Hepatocyte (in vitro differentiated cells): Measurements from ENCODE around the gene RTN4R. TPM values are rescaled to one million over a fixed set of nuclear protein-coding genes. Genes with fewer than 3 reads are reported as not detected.

ENCODE experiments used
- DNase-seq: peaks from one replicate; pipeline ENCODE4 v3.0.0-alpha.2; 2016; ENCODE audit warnings: low spot score
- H2AFZ ChIP-seq: fragments of 200-600 bp; sonication (generic); 2 replicates; pipeline ENCODE4 v1.6.0; 2016; ENCODE audit warnings: antibody characterized with exemption, mild to moderate bottlenecking
- H3K27ac ChIP-seq: fragments of 200-600 bp; sonication (generic); 2 replicates; pipeline ENCODE4 v1.5.1; 2016; ENCODE audit warnings: mild to moderate bottlenecking
- H3K27me3 ChIP-seq: fragments of 200-600 bp; sonication (generic); 2 replicates; pipeline ENCODE4 v1.6.1; 2016
- H3K36me3 ChIP-seq: fragments of 200-600 bp; sonication (generic); replicated peaks from 2 replicates; pipeline ENCODE4 v1.5.1; 2016; ENCODE audit warnings: low read depth; ENCODE audit not compliant: insufficient read depth
- H3K4me1 ChIP-seq: fragments of 200-600 bp; sonication (generic); 2 replicates; pipeline ENCODE4 v1.5.1; 2016; ENCODE audit warnings: mild to moderate bottlenecking, moderate library complexity; ENCODE audit not compliant: insufficient read depth
- H3K4me2 ChIP-seq: fragments of 200-600 bp; sonication (generic); 2 replicates; pipeline ENCODE4 v1.6.0; 2016
- H3K4me3 ChIP-seq: fragments of 200-600 bp; sonication (generic); 2 replicates; pipeline ENCODE4 v1.5.1; 2016; ENCODE audit warnings: mild to moderate bottlenecking
- H3K79me2 ChIP-seq: fragments of 200-600 bp; sonication (generic); 2 replicates; pipeline ENCODE4 v1.6.0; 2017; ENCODE audit warnings: mild to moderate bottlenecking
- H3K9me2 ChIP-seq: fragments of 200-600 bp; sonication (generic); replicated peaks from 2 replicates; pipeline ENCODE4 v1.6.0; 2017; ENCODE audit warnings: mild to moderate bottlenecking; ENCODE audit not compliant: insufficient read depth
- H3K9me3 ChIP-seq: fragments of 200-600 bp; sonication (generic); 2 replicates; pipeline ENCODE4 v1.5.1; 2016; ENCODE audit warnings: low read depth, mild to moderate bottlenecking
- H4K20me1 ChIP-seq: fragments of 200-600 bp; sonication (generic); 2 replicates; pipeline ENCODE4 v1.6.0; 2016; ENCODE audit warnings: mild to moderate bottlenecking; ENCODE audit not compliant: insufficient read depth, poor library complexity, severe bottlenecking
- EZH2 ChIP-seq: fragments of 200-600 bp; sonication (generic); IDR thresholded peaks from 2 replicates; pipeline ENCODE4 v1.6.1; 2016; ENCODE audit warnings: antibody characterized with exemption, mild to moderate bottlenecking, borderline replicate concordance
- EZH2phosphoT487 ChIP-seq: fragments of 200-600 bp; sonication (generic); IDR thresholded peaks from one replicate; pipeline ENCODE4 v1.6.1; 2018; ENCODE audit warnings: antibody characterized with exemption, mild to moderate bottlenecking, low read depth, moderate library complexity; ENCODE audit not compliant: unreplicated experiment, severe bottlenecking
- WGBS: methylation state at CpG from one replicate; pipeline ENCODE4 v1.1.6; 2016; ENCODE audit warnings: low lambda C conversion rate; ENCODE audit errors: missing lambda C conversion rate; 5-methylcytosine and 5-hydroxymethylcytosine counted together
- polyA plus RNA-seq: library from polyadenylated mRNA; unstranded; fragments of >200 nt; fragmentation: Nextera tagmentation; extraction: Ambion mirVana; gene quantifications from 2 replicates; pipeline ENCODE4 v1.2.1, GENCODE V29; 2016
- total RNA-seq: library from RNA; depleted of rRNA; stranded (reverse); fragments of >200 nt; gene quantifications from 2 replicates; pipeline ENCODE4 v1.2.3, GENCODE V29; 2014
- TF ChIP-seq, protein P1 (sequence below): fragments of 200-600 bp; sonication (generic); IDR thresholded peaks from 2 replicates; pipeline ENCODE4 v1.5.1; 2016; ENCODE audit warnings: antibody characterized with exemption, mild to moderate bottlenecking; ENCODE audit not compliant: poor library complexity

RTN4R gene
- total and polyA plus RNA-seq, 2 experiments from 2014 or later, result 7.9 to 16.9 TPM

DNA sequence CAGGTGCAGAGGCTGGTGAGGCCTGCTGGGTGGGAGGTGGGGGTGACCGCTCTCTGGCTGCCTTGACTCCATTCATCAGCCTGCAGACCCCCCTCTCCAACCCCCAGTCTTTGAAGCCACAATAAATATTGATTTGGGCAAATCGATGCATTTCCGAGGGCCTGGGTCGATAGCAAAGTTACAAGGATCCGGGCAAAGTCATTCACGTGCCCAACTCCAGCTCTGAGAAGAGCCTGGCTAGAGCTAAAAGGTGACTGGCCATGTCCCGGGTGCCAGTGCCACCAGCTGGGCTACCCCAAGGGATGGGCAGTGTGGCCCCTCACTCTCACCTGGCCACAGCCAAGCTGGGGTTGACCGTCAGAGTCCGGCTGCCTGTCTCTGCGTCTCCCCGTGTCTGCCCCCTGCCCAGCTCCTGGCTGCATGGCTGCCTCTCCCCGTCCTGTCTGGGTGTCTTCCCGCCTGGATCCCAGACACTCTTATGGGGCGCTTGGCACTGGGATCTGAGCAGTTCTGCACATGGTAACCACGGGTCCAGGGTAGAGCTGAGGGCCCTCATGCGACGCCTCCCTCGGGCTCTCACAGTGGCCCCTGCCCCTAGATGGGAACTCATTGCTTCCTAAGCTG lies 70.6 kb downstream of the RTN4R start:
- 88% methylated on average over 16 of the region's 18 CpGs for WGBS

DNA sequence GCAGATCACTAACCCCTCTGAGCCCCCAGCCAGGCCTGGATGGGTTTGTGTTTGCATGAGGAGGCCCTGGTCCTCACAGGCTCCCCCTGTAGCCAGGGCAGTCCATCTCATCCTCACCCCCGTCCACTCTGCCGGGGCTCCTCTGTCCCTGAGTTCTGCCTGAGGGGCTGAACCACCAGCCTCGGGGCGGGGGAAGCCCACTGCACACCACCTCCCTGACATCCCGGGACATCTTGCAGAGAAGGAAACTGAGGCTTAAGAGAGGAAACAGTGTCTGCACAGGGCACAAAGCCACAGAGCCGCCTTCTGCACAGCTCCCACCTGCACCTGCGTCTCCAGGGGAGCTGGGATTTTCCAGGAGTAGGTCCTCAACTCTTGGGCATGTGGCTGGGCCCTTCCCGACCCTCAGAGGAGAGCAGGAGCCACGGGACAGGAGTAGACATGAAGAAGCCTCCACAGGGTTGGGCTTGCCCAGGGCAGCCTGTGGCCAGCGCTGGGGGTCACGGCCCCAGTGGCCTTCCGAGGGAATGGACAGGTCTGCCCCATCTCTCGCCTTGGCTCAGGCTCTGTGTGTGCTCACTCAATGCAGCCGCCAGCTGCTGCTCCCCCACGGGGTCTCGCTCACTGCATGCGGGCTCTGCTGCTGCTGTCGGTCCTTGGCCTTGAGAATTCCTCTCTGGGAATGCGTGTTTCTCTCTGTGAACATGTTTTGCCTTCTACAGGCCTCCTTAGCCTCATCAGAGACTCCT lies 71.8 kb downstream of the RTN4R start:
- 81% methylated on average over 19 of the region's 19 CpGs for WGBS
- H3K4me1 ChIP-seq, result peaks cover 4% of the 10 kb centered on the region
- H3K9me3 ChIP-seq, result no peaks in the 10 kb centered on the region

More for the DNA sequence above, 70.6 kb downstream of the RTN4R start:
- Histone ChIP-seq H3K27me3 (no peaks in the 10 kb centered on the region), H3K36me3 (no peaks in the 10 kb centered on the region), H3K4me2 (no peak overlapping the region), H3K4me3 (no peak overlapping the region), H2AFZ (no peak overlapping the region), H3K4me1 (peaks cover 4% of the 10 kb centered on the region), H4K20me1 (no peaks in the 10 kb centered on the region), H3K9me2 (no peaks in the 10 kb centered on the region), H3K79me2 (no peaks in the 10 kb centered on the region), H3K9me3 (no peaks in the 10 kb centered on the region), H3K27ac (no peak overlapping the region)
- TF ChIP-seq EZH2, result no peak
- TF ChIP-seq EZH2phosphoT487, result no peak
- TF ChIP-seq, protein P1, sequence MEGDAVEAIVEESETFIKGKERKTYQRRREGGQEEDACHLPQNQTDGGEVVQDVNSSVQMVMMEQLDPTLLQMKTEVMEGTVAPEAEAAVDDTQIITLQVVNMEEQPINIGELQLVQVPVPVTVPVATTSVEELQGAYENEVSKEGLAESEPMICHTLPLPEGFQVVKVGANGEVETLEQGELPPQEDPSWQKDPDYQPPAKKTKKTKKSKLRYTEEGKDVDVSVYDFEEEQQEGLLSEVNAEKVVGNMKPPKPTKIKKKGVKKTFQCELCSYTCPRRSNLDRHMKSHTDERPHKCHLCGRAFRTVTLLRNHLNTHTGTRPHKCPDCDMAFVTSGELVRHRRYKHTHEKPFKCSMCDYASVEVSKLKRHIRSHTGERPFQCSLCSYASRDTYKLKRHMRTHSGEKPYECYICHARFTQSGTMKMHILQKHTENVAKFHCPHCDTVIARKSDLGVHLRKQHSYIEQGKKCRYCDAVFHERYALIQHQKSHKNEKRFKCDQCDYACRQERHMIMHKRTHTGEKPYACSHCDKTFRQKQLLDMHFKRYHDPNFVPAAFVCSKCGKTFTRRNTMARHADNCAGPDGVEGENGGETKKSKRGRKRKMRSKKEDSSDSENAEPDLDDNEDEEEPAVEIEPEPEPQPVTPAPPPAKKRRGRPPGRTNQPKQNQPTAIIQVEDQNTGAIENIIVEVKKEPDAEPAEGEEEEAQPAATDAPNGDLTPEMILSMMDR, result no peak
- no peak for DNase-seq

DNA sequence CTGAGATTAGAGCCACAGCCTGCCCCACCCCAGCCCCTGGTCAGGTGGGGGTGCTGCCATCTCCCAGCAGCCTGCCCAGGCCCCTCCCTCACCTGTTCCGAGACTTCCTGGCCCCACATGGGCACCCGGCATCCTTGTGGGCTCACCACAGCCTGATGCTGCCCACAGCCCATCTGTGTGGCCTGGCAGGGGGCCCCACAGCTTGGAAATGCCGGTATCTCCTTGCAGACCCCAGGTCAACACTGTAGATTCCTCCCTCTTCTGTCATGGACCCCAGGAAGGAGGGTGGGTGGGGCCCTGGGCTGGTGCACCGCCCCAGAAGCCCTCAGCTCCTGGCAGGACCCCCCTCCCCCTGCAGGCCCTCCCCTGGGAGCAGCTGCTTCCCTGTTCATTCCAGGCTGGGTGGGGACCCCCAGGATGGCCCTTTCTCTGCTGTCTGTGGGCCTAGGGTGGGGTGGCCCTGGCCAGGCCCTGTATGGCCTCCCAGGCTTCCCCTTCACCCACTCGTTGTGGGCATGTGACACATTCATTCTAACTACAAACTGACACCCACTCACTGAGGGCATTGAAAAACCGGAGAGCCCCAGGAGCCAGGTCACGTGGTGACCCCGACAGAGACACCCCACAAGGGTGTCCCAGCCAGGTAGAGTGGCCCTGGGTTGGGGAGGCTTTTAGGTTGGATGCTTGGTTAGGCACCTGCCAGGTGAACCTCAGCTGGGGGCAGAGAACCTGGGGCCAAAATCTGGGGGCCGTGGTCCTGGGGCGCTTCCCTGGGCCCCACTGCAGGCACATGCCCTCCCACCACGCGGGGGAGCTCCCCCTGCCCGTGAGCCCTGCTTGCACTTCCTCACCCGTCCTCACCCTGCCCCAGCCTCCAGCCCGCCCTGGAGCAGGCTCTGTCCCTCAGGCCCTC lies 73.2 kb downstream of the RTN4R start:
- Histone ChIP-seq H3K79me2 (no peaks in the 10 kb centered on the region), H3K9me3 (no peaks in the 10 kb centered on the region), H3K4me1 (peaks cover 4% of the 10 kb centered on the region), H3K4me3 (no peak overlapping the region), H3K36me3 (no peaks in the 10 kb centered on the region), H3K9me2 (no peaks in the 10 kb centered on the region), H4K20me1 (no peaks in the 10 kb centered on the region), H3K27me3 (no peaks in the 10 kb centered on the region), H2AFZ (no peak overlapping the region), H3K4me2 (no peak overlapping the region), H3K27ac (no peak overlapping the region)
- 83% methylated on average over 11 of the region's 15 CpGs for WGBS
- no peak for DNase-seq
- TF ChIP-seq, protein P1, result no peak
- no peak for TF ChIP-seq EZH2phosphoT487
- no peak for TF ChIP-seq EZH2

More for the DNA sequence above, 71.8 kb downstream of the RTN4R start:
- H3K4me2 ChIP-seq, result no peak overlapping the region
- H2AFZ ChIP-seq, result no peak overlapping the region
- no peaks in the 10 kb centered on the region for H3K36me3 ChIP-seq
- no peak overlapping the region for H3K27ac ChIP-seq
- H3K27me3 ChIP-seq, result no peaks in the 10 kb centered on the region
- no peaks in the 10 kb centered on the region for H4K20me1 ChIP-seq
- no peak for DNase-seq
- no peak overlapping the region for H3K4me3 ChIP-seq
- H3K9me2 ChIP-seq, result no peaks in the 10 kb centered on the region
- no peaks in the 10 kb centered on the region for H3K79me2 ChIP-seq
- TF ChIP-seq, protein P1, result no peak
- no peak for TF ChIP-seq EZH2phosphoT487
